HepG2 (cell line): Measurements from ENCODE around the gene KHK. TPM values are rescaled to one million over a fixed set of nuclear protein-coding genes. Genes with fewer than 3 reads are reported as not detected.

ENCODE experiments used
- KLF16 ChIP-seq, 2 experiments: sonication (generic) in 1 of 2; formaldehyde crosslinking in 1 of 2; IDR thresholded peaks; 2 replicates each; pipeline versions ENCODE4 v1.6.1 to v1.8.0; 2016 to 2023; ENCODE audit warnings: missing genetic modification reagents in 2 of 2, missing compliant biosample characterization in 1 of 2
- PATZ1 ChIP-seq: sonication (generic); formaldehyde crosslinking; IDR thresholded peaks from 2 replicates; pipeline ENCODE4 v1.4.0; 2020; ENCODE audit warnings: missing genetic modification reagents
- SNAI1 ChIP-seq: sonication (generic); formaldehyde crosslinking; IDR thresholded peaks from 2 replicates; pipeline ENCODE4 v1.5.0; 2020; ENCODE audit warnings: mild to moderate bottlenecking, missing genetic modification reagents, borderline replicate concordance
- ZNF547 ChIP-seq: sonication (generic); formaldehyde crosslinking; IDR thresholded peaks from 2 replicates; pipeline ENCODE4 v1.5.1; 2020; ENCODE audit warnings: mild to moderate bottlenecking, missing genetic modification reagents
- ZNF569 ChIP-seq: sonication (generic); formaldehyde crosslinking; IDR thresholded peaks from 2 replicates; pipeline ENCODE4 v1.5.0; 2020; ENCODE audit warnings: mild to moderate bottlenecking, missing genetic modification reagents, moderate library complexity, borderline replicate concordance
- ZNF570 ChIP-seq: sonication (generic); formaldehyde crosslinking; IDR thresholded peaks from 2 replicates; pipeline ENCODE4 v1.4.0; 2020; ENCODE audit warnings: mild to moderate bottlenecking, missing genetic modification reagents, borderline replicate concordance
- polyA plus RNA-seq, 8 experiments: library from polyadenylated mRNA; depleted of rRNA in 3 of 8; stranded (reverse) in 7 of 8; unstranded in 1 of 8; fragments of >200 nt; fragmentation: Illumina TruSeq in 4 of 8; extraction: Trizol in 4 of 8; gene quantifications; 2 replicates each; pipeline versions ENCODE4 v1.2.1 to v1.2.3, GENCODE V29; 2011 to 2016; ENCODE audit warnings: low read depth in 4 of 8, missing spikeins in 1 of 8, mixed read lengths in 1 of 8; ENCODE audit not compliant: insufficient read depth in 1 of 8
- total RNA-seq, 5 experiments: library from RNA; depleted of rRNA; stranded (reverse); fragments of >200 nt; fragmentation: Illumina TruSeq; extraction: Trizol; gene quantifications; 2 replicates each; pipeline ENCODE4 v1.2.3, GENCODE V29; 2016; ENCODE audit warnings: low read depth in 1 of 5
- TF ChIP-seq, protein P1 (sequence below), 2 experiments: sonication (generic) in 1 of 2; formaldehyde crosslinking in 1 of 2; IDR thresholded peaks; 2 replicates each; pipeline versions ENCODE4 v1.4.0 to v1.6.1; 2016 to 2020; ENCODE audit warnings: borderline replicate concordance in 1 of 2, low read depth in 1 of 2, mild to moderate bottlenecking in 1 of 2, missing genetic modification reagents in 1 of 2
- TF ChIP-seq, protein P2 (sequence below): sonication (generic); formaldehyde crosslinking; conservative IDR thresholded peaks from 2 replicates; pipeline ENCODE4 v1.4.0; 2020; ENCODE audit warnings: missing genetic modification reagents
- TF ChIP-seq, protein P3 (sequence below): sonication (generic); formaldehyde crosslinking; IDR thresholded peaks from 2 replicates; pipeline ENCODE4 v1.9.0; 2021; ENCODE audit warnings: missing genetic modification reagents, borderline replicate concordance
- TF ChIP-seq, protein P4 (sequence below): IDR thresholded peaks from 2 replicates; pipeline ENCODE4 v1.6.1; 2016; ENCODE audit warnings: missing compliant biosample characterization, missing genetic modification reagents, borderline replicate concordance
- TF ChIP-seq, protein P5 (sequence below): sonication (generic); formaldehyde crosslinking; IDR thresholded peaks from 2 replicates; pipeline ENCODE4 v1.9.0; 2021; ENCODE audit warnings: missing genetic modification reagents, borderline replicate concordance

The KHK gene
- total and polyA plus RNA-seq, 2 of the 13 experiments (the other 11 are each of a cell fraction or from before 2014, with no cell fraction given) = 40.9 to 99.2 TPM

GRCh38 chr2:27050281-27050995, 36.1 kb upstream of the KHK start (continued):
- TF ChIP-seq, protein P1, sequence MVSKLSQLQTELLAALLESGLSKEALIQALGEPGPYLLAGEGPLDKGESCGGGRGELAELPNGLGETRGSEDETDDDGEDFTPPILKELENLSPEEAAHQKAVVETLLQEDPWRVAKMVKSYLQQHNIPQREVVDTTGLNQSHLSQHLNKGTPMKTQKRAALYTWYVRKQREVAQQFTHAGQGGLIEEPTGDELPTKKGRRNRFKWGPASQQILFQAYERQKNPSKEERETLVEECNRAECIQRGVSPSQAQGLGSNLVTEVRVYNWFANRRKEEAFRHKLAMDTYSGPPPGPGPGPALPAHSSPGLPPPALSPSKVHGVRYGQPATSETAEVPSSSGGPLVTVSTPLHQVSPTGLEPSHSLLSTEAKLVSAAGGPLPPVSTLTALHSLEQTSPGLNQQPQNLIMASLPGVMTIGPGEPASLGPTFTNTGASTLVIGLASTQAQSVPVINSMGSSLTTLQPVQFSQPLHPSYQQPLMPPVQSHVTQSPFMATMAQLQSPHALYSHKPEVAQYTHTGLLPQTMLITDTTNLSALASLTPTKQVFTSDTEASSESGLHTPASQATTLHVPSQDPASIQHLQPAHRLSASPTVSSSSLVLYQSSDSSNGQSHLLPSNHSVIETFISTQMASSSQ (IDR thresholded peaks at IDR 0.05; ENCODE audit: low read depth) = peak; percentile 64; the same call in 1 of the 2 replicates
- TF ChIP-seq, protein P1 (CRISPR knock-in tag; IDR thresholded peaks at IDR 0.05; ENCODE audit: borderline replicate concordance) = no peak
- TF ChIP-seq PATZ1 = peak; percentile 65
- TF ChIP-seq, protein P2, sequence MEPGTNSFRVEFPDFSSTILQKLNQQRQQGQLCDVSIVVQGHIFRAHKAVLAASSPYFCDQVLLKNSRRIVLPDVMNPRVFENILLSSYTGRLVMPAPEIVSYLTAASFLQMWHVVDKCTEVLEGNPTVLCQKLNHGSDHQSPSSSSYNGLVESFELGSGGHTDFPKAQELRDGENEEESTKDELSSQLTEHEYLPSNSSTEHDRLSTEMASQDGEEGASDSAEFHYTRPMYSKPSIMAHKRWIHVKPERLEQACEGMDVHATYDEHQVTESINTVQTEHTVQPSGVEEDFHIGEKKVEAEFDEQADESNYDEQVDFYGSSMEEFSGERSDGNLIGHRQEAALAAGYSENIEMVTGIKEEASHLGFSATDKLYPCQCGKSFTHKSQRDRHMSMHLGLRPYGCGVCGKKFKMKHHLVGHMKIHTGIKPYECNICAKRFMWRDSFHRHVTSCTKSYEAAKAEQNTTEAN (CRISPR knock-in tag) = no peak; the same call in 1 of the 2 replicates
- TF ChIP-seq ZNF547 = peak; percentile 87
- TF ChIP-seq ZNF569 (CRISPR knock-in tag) = peak; percentile 71; the same call in 1 of the 2 replicates
- TF ChIP-seq, protein P3, sequence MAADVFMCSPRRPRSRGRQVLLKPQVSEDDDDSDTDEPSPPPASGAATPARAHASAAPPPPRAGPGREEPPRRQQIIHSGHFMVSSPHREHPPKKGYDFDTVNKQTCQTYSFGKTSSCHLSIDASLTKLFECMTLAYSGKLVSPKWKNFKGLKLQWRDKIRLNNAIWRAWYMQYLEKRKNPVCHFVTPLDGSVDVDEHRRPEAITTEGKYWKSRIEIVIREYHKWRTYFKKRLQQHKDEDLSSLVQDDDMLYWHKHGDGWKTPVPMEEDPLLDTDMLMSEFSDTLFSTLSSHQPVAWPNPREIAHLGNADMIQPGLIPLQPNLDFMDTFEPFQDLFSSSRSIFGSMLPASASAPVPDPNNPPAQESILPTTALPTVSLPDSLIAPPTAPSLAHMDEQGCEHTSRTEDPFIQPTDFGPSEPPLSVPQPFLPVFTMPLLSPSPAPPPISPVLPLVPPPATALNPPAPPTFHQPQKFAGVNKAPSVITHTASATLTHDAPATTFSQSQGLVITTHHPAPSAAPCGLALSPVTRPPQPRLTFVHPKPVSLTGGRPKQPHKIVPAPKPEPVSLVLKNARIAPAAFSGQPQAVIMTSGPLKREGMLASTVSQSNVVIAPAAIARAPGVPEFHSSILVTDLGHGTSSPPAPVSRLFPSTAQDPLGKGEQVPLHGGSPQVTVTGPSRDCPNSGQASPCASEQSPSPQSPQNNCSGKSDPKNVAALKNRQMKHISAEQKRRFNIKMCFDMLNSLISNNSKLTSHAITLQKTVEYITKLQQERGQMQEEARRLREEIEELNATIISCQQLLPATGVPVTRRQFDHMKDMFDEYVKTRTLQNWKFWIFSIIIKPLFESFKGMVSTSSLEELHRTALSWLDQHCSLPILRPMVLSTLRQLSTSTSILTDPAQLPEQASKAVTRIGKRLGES = peak; percentile 79; the same call in 1 of the 2 replicates
- TF ChIP-seq KLF16 (CRISPR knock-in tag; IDR thresholded peaks at IDR 0.05) = peak in 1 of 2 experiments; percentile 79; a peak in 2 of 4 replicates
- TF ChIP-seq, protein P4, sequence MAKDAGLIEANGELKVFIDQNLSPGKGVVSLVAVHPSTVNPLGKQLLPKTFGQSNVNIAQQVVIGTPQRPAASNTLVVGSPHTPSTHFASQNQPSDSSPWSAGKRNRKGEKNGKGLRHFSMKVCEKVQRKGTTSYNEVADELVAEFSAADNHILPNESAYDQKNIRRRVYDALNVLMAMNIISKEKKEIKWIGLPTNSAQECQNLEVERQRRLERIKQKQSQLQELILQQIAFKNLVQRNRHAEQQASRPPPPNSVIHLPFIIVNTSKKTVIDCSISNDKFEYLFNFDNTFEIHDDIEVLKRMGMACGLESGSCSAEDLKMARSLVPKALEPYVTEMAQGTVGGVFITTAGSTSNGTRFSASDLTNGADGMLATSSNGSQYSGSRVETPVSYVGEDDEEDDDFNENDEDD (CRISPR knock-in tag) = peak; percentile 51; the same call in 1 of the 2 replicates
- TF ChIP-seq SNAI1 (CRISPR knock-in tag) = peak; percentile 93
- TF ChIP-seq ZNF570 (CRISPR knock-in tag) = no peak
- TF ChIP-seq, protein P5, sequence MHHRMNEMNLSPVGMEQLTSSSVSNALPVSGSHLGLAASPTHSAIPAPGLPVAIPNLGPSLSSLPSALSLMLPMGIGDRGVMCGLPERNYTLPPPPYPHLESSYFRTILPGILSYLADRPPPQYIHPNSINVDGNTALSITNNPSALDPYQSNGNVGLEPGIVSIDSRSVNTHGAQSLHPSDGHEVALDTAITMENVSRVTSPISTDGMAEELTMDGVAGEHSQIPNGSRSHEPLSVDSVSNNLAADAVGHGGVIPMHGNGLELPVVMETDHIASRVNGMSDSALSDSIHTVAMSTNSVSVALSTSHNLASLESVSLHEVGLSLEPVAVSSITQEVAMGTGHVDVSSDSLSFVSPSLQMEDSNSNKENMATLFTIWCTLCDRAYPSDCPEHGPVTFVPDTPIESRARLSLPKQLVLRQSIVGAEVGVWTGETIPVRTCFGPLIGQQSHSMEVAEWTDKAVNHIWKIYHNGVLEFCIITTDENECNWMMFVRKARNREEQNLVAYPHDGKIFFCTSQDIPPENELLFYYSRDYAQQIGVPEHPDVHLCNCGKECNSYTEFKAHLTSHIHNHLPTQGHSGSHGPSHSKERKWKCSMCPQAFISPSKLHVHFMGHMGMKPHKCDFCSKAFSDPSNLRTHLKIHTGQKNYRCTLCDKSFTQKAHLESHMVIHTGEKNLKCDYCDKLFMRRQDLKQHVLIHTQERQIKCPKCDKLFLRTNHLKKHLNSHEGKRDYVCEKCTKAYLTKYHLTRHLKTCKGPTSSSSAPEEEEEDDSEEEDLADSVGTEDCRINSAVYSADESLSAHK (CRISPR knock-in tag) = 0 out of 2 replicates have a peak, but pooled peaks have one; percentile 27
